ENCODE results near the gene SAMD13.

SAMD13 gene

DNA sequence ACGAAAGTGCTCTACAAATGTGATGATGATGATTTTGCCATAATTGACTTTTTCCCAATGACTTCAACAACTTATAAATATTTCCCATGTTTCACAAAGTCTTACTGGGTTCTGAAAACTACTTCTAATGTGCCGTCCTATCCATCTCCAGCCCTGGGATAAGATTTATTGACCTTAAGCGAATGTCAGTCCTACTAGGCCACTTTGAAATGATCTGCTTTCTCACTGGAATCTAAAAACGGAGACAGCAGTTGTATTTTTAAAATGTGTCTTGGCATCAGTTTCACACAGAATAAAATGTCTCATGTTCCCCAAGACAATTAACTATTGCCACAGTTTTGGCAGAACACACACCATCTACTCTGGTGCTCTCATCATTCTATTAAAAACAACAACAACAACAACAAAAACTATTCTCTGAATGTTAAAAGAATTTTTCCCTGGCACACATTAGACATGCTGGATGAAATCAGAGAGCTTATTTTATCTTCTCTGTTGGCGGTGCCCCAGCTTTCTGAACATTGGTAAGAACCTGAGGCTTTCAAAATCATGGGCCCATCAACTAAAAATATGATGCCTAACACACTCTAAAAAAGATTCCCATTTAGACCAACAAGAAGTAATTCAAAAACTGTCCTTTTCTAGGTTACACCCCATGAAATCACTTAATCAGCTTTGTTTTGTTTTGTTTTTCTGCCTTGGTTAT lies 73.6 kb downstream of the SAMD13 start:
- no peak for DNase-seq

DNA sequence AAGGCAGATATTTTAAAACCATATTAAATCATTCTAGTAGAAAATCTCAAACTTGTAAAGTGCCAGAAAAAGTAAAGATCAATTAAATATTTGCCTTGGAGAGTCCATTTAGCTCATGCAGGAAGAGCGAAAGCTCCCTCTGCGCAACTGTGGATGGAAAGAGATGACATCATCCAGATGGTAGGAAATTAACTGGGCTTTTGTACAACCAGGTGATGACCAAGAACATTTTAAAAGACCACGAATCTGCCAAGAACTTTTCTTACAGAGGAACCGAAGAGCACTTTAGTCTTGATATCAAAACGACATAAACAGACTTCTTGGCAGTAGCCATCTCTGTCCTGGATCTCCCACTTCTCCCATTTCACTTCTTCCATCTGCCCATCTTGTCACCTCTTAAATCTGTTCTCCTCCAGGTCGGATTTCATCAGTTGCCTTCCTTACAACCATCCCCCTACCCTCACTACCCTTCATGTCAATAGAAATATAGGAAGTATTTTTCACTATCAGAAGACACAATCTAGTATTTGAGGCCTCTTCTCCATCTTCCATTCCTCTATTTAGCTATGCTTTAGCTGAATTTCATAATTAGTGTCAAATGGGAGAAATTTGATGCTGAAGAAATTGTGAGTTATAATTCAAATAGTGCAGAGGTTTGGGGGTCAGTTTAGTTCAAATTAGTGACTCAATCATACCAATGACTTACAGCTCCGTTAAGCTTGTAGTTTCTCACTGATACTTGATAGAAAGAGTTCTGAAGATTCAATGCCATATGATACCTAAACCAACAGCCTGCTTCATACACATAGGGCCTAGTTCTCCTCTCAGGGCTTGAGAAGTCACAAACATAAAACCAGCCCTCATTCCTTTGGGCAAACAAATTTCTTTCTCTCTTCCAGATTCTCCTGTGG lies 74.7 kb downstream of the SAMD13 start:
- no peak for DNase-seq

DNA sequence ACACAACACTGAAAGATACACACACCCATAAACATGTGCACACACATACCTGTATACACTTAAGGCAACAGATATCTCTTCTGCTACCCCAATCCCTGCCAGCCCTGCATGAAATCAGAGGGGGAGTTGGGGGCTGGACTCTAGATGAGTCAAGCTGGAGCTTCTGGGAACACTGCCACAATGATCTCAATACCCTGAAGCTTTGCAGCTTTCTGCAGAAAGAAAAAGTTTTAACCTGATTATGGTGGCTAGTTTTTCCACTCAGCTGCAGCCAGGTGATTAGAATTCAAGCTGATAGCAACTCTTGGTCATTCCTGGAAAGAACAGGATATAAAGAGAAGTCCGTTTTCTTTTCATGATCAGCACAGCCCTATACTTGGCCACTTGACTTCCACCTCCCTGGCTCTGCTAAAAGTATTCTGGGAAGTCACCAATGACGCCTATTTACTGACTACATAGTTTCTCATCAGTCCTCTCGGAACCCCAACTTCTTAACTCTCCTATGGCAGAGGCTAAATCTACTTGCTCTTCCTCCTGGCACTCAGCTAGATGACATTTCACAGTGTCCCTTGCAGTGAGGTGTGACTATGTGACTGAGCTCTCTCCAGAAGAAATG lies 76.1 kb downstream of the SAMD13 start:
- no peak for DNase-seq

DNA sequence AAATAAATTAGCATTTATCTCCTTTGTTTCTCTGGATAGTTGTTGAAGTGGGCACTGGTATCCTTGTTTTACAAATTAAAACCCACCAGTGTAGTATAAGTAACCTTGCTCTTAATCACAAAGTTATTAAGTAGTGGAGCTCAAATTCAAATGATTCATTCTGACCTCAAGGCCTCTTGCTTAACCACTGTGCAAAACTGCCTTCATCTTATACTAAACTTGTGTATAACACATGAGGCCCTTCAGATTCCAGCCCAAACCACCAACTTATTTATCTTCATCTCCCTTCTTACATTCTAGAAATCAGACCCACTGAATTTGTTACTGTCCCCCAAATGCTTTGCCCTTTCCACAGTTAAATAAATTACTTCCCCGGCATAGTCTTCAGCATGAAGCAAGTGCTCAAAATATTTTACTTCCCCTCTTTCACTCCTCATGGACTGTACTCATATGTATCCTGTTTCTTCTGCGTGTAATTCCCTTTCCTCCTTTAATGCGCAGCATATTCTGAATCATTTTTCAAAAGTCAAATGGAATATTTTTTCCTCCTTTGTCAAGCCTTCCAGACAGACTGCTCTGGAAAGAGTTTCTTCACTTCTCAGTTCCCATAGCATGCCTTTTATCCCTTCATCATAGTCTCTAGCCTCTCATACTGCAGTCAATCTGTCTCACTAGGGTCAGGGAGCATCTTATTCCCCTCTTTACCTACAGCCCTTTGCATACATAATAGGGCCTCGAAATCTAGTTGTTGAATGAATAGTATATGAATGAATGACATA lies 77.8 kb downstream of the SAMD13 start:
- no peak for DNase-seq

DNA sequence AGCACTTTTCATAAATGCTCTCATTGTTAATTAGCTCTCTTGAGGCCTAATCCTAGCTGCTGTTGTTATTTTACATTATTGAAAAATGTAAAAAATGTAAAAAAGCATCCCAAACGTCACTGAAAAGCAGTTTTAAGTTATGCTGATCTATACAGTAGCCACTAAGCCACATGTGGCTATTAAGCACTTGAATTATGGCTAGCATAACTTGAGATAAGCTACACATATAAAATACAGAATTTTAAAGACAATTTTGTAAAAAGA lies 78.3 kb downstream of the SAMD13 start:
- DNase-seq = no peak

DNA sequence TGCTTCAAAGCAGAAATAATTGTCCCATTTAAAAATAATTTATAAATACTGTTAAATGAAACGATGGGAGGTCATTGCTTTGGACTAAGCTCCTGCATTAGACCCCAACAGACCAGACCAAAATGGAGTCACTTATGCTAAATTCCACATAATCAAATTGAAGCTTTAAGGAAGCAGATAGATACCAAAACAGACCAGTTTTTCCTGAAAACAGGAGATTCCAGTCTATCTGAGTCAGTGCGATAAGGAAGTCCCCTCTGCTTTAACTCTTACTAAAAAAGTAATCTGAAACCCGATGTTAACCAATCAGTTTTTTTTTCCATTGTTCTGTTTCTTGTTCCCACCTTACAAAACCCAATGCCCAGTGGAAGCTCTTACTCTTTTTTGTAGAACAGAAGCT lies 80.6 kb downstream of the SAMD13 start:
- DNase-seq = no peak

DNA sequence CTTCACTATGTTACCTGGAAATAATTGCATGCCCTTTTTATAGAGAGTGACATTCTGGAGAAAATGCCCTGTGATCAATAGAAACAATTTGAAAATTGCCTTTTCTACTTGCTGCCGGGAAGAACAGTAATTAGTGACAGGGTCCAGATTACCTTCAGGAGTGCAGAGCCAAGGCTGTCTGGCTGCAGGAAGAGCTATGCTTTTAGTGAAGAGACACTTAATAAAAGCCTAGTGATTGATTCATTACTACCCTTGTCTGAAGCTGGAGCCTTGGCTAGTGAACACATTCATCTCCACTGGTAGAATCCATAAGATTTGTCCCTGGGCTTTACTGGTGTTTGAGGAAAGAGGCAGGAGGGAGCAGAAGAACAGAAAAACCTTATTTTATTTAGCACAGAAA lies 83.8 kb downstream of the SAMD13 start:
- DNase-seq = no peak

DNA sequence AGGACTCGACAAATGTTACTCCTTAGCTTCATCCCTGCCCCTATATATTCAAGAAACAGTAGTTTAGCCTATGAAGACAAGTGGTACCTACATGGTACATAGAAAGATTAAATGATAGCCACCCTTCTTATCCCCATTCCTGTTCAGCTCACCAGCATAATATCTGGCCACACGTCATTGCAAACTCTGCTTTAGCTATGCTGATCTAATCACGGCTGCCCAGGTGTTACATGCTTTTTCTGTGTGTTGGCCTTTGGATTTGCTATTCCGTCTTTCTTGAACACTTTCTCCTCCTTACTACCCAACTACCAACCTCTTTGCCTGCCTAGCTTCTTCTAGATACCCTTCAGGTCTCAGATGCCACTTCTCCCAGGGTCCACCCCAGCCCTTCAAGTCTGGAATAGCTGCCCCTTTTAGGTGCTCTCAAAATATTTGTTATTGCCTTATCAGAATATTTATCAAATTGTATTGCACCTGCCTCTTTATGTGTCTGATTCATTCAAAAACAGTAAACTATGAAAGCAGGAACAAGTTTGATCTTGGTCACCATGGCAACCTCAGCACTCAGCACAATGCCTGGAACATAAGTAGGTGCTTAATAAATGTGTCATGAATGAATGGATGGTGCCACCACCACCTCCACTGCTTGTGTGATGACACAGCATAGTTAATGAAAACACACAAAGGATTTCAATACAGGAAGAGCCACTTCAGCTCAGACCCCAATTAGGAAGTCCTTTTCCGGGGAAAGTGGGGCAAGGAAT lies 85.4 kb downstream of the SAMD13 start:
- no peak for DNase-seq

DNA sequence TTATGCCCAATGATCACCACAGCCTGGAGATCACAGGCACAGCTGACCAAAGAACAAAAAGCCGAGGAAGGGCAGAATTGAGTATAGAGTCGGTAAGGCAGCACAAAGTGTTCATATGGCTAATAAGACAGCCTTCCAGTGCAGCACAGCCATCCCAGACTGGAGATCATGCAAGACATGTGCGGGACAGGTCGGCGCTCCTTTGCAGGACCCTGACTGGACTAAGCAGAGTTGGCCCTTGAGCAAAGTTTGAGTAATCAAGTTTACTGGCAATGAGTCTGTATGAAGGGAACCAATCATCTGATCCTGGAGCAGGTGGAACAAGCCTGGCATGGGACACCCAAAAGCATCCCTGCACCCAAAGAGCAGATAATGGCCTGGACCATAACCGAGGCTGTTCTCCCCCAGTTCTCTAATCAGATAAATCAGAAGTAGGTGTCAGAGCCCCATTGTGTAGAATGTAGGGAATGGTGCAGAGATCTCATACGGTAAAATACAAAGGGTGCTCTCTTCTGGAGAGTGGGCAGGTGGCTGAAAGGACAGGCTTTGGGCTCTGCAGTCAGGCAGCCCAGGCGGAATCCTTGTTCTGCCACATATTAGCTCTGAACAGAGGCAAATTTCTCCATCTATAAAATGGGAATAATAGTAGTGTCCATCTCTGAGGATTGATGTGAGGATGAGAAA lies 86.1 kb downstream of the SAMD13 start:
- DNase-seq = peak; percentile 36

DNA sequence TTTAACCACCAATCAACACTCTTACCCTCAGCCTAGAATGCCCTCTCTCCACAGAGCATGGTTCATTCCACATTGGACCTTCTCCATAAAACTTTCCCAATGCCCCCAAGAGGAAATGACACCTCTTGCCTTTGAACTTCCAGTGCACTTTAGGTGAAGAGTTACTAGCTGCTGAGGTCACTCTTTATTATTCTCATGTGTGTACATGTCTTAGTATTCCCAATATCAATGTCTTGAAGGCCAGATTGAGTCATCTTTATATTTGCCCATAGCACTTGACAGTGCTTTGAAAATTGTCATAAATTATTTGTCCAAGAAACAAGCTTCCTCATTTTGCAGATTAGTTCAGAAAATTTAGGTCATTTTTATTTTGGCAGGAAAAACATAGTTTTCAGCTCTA lies 88.7 kb downstream of the SAMD13 start:
- DNase-seq = no peak

DNA sequence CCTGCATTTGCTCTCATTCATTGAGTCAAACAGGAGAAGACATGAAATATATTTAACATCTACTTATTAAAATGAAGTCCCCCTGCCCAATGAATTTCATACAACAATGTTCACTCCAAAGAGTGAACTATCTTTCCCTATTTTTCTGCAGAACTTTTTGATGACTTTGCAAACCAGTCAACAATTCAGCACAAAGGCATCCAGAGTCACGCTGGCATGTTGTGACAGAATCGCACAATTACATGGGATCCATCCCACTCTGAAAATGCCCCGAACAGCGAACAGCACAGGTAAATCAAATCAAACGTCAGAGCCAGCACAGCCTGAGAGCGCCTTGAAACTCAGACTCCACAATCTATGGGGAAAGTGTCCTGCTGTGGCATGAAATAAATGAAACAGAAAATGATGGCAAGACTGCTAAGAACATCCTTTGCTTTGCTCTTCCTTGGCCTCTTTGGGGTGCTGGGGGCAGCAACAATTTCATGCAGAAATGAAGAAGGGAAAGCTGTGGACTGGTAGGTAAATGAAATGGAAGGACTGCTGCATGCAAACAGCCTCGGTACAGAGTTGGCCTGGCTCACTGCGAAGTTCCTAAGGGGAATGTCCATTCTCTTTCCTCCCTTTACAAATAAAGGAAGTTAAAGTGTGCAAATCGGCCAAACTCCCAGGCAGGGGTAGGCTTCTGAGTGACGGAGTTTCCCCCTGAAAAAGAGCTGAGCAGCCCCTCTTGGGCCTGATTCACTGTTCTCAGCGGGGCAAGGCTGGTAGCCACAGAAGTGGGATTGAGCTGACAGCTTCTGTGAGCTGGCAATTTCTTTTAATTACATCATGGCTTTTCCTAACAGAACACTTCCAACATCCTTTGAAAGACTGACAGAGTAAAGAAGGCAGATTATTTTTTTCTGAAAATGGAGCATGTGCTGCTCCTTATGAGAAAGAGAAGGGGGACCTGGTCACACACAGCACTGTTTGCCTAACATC lies 97.0 kb downstream of the SAMD13 start, which contains the start of gene DNASE2B:
DNASE2B (plus strand) TSS at position 310 of the 981 bp plus-strand sequence; CDS start at position 391, 81 bp downstream.
- no peak for DNase-seq
